HFF-Myc (cell line): ENCODE data around the gene ARPP19.
"Not testable (repeated sequence)": the region's sequence is repeated elsewhere in the genome, so short reads cannot be mapped to it uniquely, and the experiment has no call there.

Experiments
- DNase-seq: peaks from one replicate; pipeline ENCODE4 v3.0.0-alpha.2; 2011; ENCODE audit warnings: low read depth; ENCODE audit errors: extremely low read depth
- H3K4me3 ChIP-seq: replicated peaks from 2 replicates; pipeline ENCODE4 v1.5.1; 2011; ENCODE audit warnings: low read depth, mild to moderate bottlenecking, control low read depth, low read length
- TF ChIP-seq, protein P1 (sequence below): IDR thresholded peaks from 2 replicates; pipeline ENCODE4 v1.5.1; 2012; ENCODE audit warnings: mild to moderate bottlenecking, low read depth, low read length, control low read depth; ENCODE audit errors: missing control alignments

The ARPP19 gene

DNA sequence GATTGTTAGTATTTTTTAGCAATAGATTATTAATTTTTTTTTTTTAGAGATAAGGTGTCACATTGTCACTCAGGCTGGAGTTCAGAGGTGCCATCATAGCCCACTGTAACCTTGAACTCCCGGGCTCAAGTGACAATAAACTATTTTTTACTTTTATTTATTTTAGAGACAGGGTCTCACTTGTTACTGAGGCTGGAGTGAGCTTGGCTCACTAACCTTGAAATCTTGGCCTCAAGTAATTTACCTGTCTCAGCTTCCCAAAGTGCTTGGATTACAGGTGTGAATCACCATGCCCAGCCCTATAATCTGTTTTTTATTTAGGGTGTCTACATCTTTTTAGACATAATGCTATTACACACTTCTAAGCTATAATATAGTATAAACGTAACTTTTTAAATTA, 7.9 kb upstream of the ARPP19 start:
- no peak for DNase-seq
- TF ChIP-seq, protein P1, sequence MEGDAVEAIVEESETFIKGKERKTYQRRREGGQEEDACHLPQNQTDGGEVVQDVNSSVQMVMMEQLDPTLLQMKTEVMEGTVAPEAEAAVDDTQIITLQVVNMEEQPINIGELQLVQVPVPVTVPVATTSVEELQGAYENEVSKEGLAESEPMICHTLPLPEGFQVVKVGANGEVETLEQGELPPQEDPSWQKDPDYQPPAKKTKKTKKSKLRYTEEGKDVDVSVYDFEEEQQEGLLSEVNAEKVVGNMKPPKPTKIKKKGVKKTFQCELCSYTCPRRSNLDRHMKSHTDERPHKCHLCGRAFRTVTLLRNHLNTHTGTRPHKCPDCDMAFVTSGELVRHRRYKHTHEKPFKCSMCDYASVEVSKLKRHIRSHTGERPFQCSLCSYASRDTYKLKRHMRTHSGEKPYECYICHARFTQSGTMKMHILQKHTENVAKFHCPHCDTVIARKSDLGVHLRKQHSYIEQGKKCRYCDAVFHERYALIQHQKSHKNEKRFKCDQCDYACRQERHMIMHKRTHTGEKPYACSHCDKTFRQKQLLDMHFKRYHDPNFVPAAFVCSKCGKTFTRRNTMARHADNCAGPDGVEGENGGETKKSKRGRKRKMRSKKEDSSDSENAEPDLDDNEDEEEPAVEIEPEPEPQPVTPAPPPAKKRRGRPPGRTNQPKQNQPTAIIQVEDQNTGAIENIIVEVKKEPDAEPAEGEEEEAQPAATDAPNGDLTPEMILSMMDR: no peak
- H3K4me3 ChIP-seq: no peak overlapping the region

DNA sequence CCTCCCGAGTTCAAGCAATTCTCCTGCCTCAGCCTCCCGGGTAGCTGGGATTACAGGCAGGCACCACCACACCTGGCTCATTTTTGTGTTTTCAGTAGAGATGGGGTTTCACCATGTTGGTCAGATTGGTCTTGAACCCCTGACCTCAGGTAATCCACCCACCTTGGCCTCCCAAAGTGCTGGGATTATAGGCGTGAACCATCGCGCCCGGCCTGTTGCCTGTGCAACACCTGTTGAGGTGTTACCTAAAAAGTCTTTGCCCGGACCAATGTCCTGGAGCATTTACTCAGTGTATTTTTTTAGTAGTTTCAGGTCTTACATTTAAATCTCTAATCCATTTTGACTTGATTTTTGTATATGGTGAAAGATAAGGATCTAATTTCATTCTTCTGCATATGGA, 6.7 kb upstream of the ARPP19 start:
- H3K4me3 ChIP-seq, DNase-seq: not testable (repeated sequence)

DNA sequence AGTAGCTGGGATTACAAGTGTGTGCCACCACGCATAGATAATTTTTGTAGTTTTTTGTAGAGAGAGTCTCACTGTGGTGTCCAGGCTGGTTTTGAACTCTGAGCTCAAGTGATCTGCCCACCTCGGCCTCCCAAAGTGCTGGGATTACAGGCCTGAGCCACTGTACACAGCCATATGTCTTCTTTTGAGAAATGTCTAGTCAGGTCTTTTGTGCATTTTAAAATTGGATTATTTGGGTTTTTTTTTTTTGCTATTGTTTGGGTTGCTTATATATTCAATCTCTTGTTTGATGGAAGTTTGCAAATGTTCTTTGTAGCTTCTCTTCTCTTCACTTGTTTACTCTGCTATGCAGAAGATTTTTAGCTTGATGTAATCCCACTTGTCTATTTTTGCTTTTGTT, 6.2 kb upstream of the ARPP19 start:
- H3K4me3 ChIP-seq: no peak overlapping the region
- TF ChIP-seq, protein P1: no peak
- DNase-seq: no peak

DNA sequence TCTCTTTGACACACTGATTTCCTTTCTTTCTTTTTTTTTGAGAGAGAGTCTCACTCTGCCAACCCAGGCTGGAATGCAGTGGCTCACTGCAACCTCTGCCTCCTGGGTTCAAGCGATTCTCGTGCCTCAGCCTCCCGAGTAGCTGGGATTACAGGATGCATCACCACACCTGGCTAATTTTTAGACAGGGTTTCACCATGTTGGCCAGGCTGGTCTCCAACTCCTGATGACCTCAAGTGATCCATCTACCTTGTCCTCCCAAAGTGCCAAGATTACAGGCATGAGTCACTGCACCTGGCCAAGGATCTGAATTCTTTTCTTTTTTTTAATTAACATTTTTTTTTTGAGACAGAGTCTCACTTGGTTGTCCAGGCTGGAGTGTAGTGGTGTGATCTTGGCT, 5.8 kb upstream of the ARPP19 start:
- not testable (repeated sequence) for H3K4me3 ChIP-seq, DNase-seq

DNA sequence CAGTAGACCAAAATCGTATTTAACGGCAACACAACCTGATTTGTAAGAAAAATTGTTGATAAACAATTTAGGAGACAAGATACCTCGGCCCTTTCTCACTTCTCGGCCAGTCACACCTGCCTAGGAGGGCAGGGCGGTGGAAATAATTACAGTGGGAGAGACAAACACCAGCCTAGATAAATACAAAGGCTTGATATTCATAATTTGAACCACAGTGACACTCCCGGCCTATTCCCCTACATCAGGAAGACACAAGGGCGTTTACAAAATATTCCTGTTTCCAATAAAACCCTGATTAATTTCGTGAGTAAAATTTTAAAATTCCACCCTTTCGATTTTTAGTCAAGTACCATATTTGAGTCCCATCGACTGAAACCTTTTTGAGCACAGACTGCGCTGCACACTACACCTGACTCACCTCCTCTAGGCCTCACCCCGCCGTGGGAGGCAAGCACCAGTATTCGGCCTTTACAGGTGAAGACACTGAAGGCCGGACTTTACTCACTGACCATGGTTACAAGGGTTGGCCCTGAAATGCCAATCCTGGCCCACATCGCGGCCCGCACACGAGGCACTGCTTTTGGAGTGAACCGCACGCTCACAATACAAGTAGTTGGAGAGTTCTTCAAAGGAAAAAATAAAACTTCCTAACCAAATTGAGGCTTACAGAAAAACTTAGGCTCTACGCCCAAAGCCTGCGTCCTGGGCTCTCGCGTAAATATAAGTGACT, 794 bp downstream of the ARPP19 start:
- no peak for DNase-seq
- H3K4me3 ChIP-seq: peak overlapping the region; percentile 94
- TF ChIP-seq, protein P1: no peak

DNA sequence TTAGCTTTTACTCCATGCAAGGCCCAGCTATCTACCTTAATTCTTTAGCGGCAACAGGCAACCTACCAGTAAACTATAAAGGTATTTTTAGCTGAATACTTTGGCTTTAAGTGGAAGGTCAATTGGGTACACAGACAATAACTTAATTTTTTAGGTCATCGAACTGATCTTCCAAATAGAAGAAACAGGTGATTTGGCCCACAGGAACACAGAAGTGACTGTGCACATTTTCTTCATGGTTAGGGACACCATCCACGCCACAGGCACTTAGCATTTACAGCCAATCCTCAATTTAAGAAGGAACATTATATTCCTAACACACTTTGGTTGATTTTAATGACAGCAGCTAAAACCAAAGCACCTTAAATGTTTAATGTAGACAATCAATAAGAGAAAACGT, 1.9 kb downstream of the ARPP19 start:
- DNase-seq: no peak
- TF ChIP-seq, protein P1: no peak
- H3K4me3 ChIP-seq: peak overlapping the region; percentile 94

DNA sequence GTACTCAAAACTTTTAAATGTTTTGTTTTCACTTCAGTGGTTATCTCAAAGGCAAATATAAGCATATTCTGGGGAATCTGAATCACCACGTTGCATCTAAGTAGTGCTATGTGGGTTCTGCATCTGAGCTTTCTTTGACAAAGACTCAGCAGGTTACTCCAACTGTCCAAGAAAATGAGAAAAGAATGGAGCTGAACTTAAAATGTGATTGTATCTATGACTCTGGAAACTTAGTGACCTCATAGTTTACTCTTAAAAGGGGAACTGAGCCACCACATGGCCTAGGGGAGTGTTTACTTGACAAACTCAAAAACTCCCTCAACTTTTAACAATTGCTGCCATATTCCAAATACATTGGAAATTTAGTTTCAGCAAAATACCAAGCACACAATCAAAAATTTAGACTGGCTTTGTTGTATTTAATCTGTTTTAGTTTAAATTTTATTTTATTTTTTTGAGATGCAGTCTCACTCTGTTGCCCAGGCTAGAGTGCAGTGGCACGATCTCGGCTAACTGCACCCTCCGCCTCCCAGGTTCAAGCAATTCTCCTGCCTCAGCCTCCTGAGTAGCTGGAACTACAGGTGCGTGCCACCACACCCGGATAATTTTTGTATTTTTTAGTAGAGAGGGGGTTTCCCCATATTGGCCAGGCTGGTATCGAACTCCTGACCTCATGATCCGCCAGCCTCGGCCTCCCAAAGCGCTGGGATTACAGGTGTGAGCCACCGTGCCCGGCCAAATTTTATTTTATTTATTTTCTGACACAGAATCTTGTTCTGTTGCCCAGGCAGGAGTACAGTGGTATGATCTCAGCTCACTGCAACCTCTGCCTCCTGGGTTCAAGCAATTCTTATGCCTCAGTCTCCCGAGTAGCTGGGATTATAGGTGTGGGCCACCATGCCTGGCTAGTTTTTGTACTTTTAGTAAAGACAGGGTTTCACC, 3.1 kb downstream of the ARPP19 start:
- H3K4me3 ChIP-seq, DNase-seq: not testable (repeated sequence)

DNA sequence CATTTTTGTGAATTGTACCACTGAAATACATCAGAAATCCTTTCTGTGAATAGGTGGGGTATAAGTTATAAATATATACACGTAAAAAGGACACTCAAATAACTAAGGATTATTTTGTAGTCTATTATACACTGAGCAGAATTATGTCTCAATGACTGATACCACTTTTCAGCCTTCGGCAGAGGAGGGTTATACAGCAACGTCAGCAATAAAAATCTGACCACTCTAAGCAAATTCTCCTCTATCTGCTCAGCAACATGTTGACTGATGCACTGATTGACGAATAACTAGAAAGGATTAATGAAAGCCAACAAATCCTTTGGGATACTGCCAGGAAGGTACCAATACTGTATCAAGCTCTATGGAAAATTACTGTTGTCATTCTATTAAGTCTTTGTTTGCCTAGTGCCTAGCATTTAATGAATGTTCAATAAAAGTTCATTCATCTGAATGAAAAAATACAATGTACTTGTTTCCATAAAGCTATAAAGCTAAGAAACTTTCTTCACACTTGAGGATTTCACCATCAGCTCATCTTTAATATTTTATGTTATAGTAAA, 5.2 kb downstream of the ARPP19 start:
- TF ChIP-seq, protein P1: no peak
- no peak overlapping the region for H3K4me3 ChIP-seq
- no peak for DNase-seq
